Measurements from ENCODE around the gene RNASE13.
"Not testable (repeated sequence)": the region's sequence is repeated elsewhere in the genome, so short reads cannot be mapped to it uniquely, and the experiment has no call there.

Gene RNASE13

DNA sequence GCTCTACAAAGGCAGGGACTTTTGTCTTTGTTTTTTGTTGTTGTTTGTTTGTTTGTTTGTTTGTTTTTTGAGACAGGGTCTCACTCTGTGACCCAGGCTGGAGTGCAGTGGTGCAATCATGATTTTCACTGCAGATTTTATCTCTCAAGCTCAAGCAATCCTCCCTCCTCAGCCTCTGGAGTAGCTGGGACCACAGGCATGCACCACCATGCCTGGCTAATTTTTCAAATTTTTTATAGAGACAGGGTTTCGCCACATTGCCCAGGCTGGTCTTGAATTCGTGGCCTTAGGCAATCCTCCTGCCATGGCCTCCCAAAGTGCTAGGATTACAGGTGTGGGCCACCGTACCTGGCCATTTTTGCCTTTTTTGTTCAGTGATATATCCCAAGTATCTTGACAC lies 6.3 kb upstream of the RNASE13 start:
- DNase-seq = not testable (repeated sequence)

DNA sequence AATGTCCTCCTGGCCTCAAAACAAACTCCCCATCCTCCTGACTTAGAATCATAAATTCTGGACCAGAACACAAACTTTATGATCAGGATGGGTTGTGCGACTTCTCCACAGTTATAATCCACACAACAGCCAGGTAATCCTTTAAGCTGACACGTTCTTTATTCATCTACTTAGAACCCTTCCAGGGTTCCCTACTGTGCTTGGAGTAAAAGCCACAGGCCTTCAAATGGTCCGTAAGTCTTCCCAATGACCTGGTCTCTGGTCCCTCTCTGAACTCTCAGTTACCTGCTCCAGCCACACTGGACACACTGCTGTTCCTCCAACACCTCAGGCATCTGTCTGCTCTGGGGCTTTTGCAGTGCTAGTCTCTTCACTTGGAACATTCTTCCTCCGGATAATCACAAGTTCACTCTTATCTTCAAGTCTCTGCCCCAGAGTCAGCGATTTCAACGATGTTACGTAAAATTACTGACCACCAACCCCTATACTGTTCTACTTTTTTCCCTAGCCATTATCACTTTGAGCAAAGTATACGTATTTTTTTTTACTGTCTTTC lies 5.8 kb upstream of the RNASE13 start:
- no peak for DNase-seq

DNA sequence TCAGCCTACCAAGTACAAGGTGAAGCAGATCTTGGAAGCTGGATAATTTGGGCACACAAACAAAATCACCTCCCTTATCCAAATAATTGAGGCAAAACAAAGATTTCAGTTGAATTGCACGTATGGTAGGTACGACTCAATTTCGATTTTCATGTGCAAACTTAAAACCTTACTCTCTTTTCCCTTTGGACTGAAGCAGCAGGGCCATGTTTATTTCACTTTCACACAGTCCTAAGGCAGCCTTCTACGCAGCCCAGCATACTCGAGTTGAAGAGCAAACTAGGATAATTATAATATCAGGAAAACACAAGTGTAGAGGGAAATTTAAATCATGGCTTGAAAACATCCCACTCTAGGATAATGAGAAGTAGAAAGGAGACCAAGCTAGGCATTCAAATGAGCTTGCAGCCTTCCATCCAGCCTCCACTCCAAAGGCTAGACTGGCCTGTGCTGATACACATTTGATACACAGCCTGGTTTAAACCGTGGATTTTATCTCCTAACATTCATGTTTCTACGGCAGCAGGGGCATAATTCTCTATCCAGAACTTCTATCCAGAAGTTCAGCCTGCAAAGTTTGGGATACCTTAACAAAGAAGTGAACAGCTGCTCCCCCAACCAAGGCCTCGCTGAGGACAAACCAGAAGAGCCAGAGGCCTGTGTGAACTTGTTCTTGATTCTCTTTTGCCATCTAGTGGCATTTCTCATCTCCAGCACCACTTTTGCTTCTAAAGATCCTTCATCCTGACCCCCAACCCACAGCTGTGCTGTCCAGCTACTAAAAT lies 5.2 kb upstream of the RNASE13 start:
- DNase-seq = peak; percentile 54

DNA sequence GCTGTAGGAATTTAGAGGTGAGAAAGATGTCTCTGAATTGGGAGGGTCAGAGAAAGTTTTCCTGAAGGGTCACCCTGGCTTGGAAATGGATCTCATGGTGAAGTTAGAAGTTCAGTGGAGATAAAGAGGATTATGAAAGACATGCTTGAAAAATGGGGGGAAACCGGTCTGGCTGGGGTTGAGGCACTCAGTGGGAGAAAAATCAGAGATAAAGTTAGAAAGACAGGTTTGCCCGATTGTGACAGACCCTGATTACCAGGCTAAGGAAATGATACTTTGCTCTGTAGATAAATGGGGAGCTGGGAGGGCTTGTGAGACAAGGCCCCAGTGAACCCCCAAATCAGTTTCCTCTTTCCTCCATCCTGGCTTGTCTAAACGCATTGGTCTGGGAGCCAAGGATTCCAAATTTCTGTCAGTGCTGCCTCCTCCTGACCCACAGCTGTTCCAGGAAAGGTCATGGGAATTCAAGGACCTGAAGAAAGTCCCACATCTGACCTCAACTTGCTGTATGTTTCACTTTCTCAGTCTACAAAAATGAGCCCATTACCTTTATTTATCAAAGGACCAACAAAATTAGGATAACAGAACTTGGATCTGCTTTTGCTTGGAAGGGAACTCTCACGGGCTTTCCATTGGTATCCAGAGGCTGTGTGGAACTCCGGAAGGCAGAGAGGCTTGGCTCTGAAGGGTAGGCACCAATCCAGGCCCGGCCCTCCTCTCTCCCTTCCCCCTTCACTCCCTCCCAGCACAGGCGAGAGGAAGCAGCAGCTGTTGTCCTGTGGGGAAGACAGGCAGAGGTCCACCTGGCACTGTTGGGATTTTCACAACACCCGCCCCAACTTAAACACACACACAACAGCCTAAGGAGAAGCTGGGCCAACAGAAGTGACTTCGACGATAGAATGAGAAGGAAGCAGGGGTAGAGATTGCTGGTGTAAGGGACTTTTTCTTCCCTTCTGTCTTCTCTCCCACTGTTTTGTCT lies 4.1 kb upstream of the RNASE13 start:
- DNase-seq = peak; percentile 27

DNA sequence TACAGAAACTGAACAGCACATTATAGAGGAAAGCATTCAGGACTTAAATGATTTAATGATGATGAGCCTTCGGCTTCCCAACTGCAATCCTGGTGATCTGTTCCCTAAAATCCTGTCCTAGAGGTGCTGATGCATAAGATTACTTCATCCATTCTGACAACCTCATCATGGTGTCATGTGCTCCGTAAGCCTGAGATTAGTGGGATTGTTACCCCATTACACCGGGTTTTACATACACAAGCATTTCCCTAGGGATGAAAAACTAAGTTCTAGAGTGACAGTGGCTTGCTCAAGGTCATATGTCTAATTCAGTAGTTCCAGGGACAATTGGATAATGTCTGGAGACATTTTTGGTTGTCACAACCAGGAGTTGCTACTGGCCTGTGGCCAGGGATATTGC lies 2.5 kb upstream of the RNASE13 start:
- DNase-seq = no peak

DNA sequence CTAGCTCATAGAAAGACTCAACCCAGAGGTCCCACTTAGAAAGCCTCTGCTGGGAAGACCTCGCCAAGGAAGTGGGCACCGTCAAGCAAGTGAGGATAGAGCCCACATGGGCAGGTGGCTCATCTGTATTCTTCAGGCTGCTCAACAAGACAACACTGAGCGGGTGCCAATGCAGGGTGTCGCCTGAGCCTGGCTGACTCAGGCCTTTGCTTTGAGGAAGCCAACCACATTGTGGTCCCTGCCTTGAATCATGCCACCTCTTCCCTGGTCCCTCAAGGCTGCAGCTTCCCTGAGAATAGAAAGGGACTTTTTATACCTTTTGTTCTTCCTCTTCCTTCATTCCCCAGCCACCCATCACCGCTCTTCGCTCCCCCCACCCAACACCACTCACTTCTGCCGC lies 2.1 kb upstream of the RNASE13 start:
- DNase-seq = no peak

DNA sequence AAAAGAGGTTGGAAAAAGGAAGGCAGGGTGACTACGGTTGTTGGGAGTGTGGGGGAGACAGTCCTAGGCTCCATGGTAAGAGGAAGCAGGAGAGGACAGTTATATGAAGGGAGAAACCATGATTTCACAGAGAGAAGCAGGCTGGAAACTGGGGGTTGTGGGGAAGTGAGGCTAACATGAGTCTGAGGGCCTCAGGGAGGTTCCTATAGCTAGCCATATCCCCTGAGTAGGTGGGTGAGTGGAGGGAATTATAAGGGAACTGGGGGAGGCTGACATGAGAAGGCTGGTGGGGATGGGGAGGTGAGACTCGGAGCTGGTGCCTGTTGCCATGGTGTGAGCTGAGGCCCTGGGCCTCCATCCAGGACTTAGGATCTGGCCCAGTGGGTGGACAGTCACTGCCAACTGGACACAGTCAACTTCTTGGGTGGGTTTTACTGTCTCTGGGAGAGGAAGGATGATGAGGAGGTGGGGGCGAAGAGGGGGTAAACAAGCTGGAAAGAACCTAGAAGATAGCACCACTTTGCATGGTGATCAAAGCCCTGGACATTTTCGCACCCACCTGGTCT lies 1.4 kb downstream of the RNASE13 start:
- DNase-seq = no peak

DNA sequence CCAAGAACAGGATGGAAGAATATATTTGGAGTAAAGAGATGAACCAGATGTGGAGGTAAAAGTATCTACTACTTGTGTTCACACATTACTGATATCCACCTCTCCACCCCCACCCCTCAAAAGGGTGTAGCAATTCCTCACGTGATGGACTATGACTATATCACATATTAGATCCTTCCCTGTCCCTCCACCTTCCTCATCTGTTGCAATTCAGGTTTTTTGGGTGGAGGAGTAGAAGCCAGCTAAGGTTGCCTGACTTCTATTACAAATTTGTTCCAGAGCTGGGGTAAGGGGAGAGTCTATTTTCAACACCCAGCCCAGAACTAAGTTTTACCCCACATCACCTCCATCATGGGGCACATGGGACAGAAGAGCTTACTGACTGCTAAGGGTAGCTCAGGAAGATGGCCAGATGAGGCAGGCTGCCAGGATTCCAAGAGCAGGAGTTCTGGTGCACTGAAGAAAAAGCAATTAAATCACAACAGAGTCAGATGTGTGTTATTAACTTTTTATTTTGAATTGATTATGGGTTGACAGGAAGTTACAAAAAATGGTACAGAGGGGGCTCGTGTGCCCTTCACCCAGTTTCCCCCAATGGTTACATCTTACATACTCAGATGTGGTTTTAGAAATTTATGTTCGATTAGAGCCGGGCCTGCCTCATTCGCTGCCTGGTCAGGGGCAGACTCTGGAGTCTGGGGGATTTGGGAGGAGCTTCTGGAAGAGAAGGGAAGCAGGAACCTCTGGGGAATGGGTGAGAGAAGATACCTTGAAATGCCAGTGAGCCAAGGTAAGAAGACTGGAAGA lies 2.1 kb downstream of the RNASE13 start:
- no peak for DNase-seq

DNA sequence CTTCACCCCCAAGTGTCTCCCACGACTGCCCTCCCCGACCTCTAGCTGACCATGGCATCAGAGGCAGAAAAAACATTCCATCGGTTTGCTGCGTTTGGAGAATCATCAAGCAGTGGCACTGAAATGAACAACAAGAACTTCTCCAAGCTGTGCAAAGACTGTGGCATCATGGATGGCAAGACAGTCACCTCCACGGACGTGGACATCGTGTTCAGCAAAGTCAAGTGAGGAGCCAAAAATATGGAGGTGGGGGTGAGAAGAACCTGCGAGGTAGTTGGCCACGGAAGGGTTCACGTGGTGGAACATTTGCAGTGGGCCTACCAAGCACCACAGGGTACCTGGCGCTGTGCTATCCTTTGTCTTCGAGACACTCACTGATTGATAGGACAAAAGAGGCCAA lies 4.1 kb downstream of the RNASE13 start:
- no peak for DNase-seq

DNA sequence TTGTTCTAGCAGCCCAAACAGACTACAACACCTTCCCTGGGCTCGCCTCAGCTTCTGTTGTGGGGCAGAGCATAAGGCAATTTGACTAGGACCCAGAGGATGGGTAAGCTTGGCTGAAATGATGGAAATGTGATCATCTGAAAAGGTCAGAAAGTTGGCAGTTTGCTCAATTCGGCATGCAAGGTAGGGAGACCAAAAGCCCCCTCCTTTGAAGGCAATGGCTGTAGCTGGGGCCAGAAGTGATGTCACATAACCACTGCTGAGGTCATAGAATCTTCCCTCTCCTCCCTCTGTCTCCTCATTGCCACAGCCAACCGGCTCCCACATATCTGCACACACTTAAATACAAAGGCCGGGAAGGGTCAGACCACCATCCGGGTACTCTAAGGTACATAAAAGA lies 4.7 kb downstream of the RNASE13 start, which contains the start of gene TPPP2:
Gene TPPP2 (plus strand): TSS at position 301 of the 400 bp plus-strand sequence. CDS start 365 bp downstream, outside the sequence.
- no peak for DNase-seq

DNA sequence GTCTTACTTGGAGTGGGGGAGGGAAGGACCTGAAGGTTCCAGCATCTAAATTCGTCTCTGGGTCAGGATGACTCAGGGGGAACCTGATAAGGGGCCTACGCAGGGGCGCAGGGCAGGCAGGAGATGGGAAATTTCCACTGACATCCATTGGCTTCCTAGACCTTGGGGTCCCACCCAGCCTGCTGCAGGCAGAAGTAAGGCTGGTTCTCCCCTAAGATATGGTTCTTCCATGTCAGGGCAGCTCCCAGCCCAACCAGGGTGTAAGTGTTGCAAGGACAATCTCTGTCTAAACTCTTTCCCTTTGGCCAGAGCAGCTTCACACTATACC lies 7.7 kb downstream of the RNASE13 start:
- no peak for DNase-seq

DNA sequence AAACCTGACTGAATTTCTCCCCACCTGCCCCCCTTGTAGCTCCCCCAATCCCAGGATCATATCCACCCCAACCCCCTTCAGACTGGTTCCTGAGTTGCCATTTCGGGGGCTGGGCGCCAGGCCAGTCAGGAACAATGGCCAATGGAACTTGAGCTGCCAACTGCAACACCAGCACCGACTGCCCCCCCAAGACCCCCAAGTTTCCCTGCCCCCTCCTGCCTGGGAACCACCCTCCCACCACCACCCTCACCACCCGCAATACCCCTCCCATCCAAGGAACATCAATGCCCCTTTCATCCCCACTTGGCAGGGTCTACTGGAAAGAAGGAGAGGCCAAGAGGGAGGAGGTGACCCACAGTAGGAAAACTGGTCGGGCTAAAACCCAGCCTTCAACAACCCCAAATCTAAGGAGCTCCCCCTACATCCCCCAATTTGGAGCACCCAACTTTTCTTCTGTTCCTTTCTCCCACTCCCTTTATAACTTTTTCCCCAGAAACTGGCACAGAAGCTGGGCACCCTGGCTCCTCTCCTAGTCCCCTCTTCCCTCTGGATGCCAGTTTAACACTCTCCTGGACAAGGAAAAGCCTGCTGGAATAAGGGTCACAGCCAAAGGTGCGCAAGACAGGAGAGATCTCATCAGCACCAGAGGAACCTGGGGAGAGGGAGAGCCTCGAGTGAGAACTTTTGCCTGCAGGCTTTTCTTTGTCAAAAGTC lies 8.2 kb downstream of the RNASE13 start:
- no peak for DNase-seq

DNA sequence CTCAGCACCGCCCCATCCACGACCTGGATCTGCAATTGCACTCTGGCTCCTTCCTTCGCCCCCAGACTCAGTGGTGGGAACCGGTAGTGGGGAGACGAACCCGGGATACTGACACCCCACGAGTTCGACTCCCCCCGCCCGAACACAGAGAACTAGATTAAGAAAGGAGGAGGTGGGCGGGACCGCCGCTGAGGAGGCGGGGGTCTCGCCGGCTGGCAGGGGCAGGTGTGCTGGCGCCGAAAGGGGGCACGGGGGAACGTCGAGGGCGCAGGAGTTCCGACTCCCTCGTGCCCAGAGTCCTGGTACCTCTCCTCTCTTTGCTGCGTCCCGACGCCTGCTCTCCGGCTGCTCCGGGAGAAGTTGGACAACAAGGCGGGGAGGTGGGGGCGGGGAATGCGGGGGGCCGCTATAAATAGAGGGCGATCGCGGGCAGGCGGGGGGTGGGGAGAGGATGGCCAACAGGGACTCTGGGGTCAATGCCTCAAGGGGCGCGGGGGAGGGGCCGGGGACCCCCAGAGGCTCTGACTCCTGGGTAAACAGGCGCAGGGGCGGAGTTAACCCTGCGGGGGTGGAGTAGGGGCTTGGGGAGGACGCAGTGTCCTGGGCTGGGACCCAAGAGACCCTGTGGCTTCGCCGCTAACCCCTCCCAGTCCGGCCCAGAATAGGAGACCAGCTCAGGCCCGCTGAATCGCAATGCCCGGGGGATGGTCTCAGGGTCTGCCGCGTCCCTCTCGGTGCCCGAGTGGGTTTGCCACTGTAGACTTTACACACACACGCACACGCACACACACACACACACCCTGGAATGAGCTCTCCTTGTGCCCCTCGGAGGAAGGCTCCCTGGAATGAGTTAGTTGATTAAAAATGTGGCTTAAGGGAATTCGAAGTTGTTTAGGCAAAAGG lies 9.0 kb downstream of the RNASE13 start:
- no peak for DNase-seq

DNA sequence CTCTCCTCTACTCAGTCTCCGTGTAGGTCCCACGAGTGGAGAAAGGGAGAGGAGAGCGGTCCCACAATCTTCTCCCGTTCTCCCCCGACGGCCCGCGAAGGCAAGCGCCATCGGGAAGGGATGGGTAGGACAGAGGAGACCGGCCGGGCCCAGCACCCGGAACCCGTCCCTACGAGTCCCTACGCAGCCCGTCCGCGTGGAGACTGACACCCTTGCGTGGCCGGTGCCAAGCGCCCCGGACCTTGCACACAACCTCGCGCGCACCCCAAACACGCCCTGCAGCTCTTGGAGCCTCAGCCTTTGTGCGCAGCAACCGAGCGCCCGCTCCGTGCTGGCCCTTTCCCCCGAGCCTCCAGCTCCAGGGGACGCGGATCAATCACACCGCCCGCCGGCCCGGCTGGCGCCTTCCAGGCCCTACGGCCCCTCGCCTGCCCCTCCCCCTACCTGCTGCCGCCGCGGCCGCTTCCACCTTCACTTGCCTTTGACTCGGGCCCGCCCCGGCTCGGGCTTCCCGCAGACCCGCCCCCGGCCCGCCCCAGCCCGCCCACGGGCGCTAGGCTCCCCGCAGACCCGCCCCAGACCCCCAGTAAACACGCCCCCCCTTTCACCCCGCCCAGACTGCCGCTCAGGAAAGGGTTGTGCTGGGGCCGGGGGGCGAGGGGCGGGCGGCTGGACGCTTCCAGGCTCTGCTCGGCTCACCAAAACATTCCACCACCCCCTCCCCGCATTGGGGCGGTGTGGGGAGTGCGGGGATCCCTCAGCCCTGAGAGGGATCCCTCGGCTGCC lies 9.8 kb downstream of the RNASE13 start, which contains the start of gene NDRG2:
Gene NDRG2 (minus strand): TSS at position 477 of the 786 bp plus-strand sequence. CDS start 1,746 bp downstream, outside the sequence.
- DNase-seq = peak; percentile 25

DNA sequence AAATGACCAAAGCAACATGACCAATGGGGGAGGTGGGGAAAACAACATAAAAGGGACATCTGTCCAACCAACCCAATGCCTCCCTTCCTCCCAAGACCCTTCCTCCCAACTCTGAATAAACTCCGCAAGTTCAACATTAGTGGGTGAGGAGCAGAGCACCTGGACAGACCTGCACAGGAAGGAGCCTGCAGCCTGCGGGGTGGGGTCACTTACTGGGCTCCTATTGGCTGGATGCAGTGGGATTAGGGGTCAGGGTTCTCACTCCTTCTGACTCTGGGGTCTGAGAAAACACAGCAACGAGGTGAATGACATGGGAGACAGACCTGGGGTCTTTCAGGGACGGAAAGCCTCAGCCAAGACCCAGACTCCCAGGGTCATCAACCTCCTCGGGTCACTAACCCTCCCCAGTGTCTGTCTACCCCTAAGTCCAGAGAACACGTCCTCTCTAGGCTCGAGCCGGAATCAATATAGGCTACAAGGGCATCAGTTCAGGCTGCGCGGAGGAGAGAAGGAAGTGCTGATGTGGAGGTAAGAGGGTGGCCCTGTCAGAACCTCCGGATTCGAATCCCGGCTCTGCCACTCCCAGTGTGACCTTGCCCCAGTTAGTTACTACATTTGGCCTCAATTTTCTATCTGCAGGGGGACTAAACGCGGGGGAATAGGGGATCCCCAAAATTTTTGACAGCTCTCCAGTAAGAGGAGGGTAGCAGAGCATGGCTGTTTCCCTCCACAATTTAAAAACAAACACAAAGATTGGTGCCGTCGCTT lies 10.6 kb downstream of the RNASE13 start:
- DNase-seq = no peak

DNA sequence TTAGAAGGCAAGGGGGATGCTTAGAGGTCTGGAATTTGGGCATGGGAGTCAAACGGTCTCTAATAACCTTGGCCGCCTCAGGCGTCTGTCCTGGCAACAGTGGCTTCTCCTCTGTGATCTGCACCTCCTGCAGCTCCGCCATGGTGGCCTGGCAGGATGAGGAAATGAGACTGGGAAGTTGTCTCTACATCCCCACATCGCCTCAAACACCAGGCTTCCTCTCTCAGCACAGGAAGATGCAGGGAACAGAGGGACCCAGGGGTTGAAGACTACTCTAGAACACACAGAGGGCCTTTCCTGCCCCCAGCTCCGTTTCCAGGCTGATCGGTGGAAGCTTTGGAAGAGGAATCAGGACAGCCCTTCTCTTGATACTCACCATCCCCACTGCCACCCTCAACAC lies 11.4 kb downstream of the RNASE13 start:
- no peak for DNase-seq

DNA sequence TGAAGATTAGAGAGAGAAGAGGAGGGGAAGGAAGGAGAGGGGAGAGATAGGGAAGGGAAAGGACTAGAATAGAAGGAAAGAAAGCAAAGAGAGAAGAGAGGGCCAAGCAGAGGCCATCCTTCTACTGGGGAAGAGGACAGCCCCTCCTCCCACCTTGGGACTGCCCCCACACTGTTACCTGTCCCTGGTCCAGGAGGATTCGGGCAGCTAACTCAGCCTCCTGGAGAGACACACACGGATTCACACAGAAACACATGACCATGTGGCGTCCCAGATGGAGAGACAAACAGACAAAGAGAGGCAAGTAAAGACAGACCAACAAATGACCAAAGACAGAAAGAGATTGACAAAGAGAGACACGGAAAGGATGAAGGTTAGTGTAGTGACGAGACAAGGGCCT lies 11.9 kb downstream of the RNASE13 start:
- no peak for DNase-seq

DNA sequence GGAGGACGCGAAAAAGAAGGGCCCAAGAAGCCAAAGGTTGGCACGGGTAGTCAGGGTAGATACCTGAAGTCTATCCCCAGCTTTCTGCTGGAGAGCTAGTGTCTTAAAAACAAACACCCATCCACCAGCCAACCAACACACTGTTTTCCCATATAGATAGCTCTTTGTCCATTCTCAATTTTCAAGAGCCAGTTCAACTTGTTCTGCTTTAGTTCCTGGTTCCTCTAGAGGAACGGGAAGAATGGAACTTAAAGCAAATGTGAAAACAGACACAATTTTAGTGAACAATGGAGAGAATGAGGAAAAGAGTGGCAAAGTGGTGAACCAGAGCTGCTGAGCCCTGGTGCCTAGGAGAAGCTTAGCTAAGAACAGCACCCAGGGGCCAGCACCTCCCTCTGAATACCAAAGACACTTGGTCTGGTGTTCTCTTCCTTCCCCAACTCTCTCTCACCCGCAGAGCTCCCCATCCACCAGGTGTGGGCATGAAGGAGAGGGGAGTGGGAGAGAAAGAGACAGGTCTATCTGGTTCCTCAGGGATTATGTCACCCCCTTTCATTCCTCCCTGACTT lies 13.5 kb downstream of the RNASE13 start:
- no peak for DNase-seq

Data from NCI-H1092 treated with DMSO at 0.1 percent for 48 hours (cell line).